HG02759 (cell line): ENCODE results near the gene RERE.

Source experiments
- ATAC-seq: cut with Tn5 transposase; IDR thresholded peaks from one replicate; pipeline ENCODE4 v1.9.1; 2021; ENCODE audit warnings: mild to moderate bottlenecking, moderate library complexity; ENCODE audit not compliant: unreplicated experiment

RERE gene

DNA sequence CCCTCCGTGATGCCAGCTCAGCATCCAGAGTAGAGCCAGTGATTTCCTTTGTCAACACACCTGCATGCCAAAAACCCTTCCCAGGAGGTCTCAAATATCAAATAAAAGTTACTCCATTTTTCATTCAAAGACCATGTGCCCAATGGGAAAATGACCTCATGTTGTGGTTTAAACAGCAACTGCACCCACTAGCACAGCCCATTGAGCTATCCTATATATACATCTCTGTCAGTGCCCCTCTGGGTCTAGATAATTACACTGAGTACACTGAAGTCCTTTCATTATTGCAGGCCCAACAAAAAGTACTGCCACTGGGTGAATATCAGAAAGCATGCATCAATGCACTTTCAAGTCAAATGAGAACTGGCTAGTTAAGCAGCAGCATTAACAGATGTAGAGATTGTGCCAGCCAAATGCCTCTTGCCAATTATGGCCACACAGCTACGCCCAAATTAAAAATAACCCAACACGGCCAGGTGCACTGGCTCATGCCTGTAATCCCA is 381.8 kb downstream of the RERE start:
- no peak for ATAC-seq

- ATAC-seq, result no peak
Observed at GRCh38 chr1:8434101-8434500, 383.3 kb downstream of the RERE start.

- ATAC-seq, result no peak
Observed at GRCh38 chr1:8431784-8432183, 385.7 kb downstream of the RERE start.

- ATAC-seq, result no peak
Observed at GRCh38 chr1:8431019-8431418, 386.4 kb downstream of the RERE start.

- ATAC-seq, result no peak
Observed at GRCh38 chr1:8430476-8430875, 387.0 kb downstream of the RERE start.

DNA sequence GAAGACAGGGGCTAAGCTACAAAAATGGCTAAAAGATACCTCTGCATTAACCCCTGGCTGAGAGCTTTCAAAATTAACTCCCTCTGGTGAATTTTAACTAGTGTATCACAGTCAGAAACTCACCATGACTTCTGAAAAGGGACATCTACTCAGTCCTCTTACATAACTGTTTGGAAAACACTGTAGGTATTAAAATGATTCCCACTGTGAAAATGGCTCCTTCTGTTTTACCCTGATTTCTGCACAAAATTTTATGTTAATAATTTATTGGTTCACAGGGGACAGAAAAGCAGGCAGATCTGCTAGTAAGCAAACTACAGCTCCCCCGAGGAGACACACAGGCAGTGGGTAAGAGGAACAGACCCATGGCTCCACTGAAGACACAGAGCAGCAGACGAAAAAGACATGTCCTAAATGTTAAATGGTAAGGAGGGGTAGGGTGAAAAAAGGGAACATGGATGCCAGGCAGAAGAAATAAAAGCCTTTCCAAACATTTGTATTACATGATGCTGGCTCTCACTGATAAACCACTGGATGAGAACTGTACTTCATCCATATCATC is 387.8 kb downstream of the RERE start:
- no peak for ATAC-seq

- no peak for ATAC-seq
Observed at GRCh38 chr1:8428441-8428840, 389.0 kb downstream of the RERE start.

- no peak for ATAC-seq
Observed at GRCh38 chr1:8427986-8428385, 389.5 kb downstream of the RERE start.

DNA sequence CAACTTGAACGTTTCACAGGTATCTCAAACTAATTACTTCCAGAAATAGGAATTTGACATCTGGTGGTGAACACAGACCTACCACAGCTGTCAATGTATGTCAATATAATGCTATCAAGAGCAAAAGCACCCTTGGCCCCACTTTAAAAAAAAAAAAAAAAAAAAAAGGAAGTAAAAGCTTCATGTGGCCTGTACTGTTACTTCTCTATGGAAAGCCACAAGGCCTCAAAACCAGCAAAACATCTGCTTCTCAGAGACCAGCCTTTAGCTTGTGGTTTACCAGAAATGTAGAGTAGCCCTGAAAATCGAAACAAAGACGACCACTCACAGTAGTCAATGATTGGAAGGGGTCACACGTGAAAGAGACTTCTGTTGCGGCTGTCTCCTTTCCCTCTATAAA is 389.9 kb downstream of the RERE start:
- peak; percentile 55 for ATAC-seq

DNA sequence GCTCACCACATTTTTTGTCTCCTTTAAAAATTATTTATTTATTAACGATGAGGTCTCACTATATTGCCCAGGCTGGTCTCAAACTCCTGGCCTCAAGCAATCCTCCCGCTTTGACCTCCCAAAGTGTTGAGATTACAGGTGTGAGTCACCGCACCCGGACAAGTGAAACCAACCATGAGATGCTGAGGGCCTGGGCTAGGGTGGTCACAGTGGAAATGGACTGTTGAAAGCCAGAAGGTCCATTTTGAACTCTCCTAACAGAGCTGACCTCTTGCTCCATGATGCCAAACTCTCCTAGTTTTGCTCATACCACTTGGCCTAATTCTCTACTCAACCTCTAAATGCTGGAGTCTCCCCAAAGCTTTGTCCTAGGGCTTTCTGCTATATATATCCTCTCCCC is 390.4 kb downstream of the RERE start:
- ATAC-seq, result no peak

DNA sequence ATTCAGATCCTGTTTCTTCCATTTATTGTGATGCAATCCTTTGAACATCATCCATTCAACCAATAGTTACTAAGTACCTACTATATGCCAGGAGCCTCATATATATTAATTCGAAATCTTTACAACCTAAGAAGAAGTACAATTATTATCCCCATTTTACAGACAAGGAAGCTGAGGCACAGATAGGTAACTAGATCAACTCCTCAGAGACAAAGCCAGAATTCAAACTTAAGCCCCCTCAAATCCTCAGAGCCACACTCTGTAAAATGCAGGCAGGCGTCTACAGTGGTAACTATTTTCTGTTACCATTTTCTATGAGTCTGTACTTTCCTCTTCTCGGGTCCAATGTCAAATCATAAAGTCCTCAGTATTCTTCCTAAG is 391.7 kb downstream of the RERE start:
- ATAC-seq, result no peak

- no peak for ATAC-seq
Observed at GRCh38 chr1:8425150-8425780, 392.2 kb downstream of the RERE start.

DNA sequence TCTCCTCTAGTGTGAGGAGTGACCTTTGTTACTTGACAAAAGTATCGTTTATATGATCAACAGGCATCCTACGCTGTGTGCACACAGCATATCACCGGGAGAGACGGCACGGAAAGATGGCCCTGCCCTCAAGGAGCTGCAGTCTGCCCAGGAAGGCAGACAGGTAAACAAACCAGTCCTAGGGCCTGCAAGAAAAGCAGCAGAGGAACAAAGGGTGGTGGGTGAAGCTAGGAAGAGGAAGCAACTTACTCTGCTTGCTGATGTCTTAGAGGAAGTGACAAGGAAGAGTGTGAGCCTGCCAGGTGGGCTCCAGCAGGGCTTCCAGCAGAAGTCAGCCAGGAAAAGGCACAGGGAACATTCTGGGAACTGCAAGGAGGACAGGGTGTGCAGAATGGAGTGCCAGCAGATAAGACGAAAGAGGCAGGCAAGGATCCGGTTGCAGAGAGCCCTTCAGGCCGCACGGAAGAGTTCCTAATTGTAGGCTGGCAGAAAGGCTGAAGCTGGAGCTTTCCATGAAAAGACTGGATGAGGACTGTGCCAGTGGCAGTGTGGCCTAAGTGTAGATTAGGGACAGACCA is 392.8 kb downstream of the RERE start:
- ATAC-seq, result no peak

DNA sequence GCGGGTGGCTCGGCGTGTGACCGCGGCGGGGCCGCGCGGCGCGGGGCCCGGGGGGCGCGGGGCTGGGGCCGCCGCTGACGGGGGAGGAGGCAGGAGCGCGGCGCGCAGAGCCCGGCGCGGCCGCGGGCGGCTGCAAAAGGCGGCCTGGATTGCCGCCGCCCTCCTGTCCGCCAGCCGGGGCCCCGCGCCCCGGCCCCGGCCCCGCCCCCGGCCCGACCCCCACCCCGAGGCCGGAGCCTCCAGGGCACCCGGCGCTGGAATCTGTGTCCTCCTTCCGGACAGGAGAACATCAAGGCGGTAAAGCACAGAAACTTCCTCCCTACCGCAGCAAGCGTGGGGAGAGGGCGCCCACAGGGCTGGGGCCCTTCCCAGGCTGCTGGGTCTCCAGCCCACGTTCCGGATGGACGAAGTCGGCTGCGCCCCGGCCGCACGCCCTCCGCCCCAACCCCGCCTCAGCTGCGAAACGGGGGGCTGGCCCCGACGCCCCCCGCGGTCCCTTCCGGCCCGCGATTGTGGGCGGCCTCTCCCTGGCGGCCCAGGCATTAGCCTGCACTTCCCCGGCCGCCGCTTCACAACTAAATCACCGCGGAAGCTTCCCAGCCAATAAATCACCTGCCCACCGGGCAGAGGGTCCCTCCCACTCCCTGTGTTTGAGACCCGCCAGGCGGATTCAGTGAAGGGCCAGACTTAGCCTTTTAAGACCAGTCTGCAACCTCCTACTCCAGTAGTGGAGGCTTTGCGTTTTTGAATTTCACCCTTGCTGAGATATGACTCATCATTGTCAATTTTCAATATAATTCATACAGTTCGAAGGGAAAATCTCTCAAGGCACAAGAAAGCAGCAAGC is 393.5 kb downstream of the RERE start:
- ATAC-seq, result no peak

DNA sequence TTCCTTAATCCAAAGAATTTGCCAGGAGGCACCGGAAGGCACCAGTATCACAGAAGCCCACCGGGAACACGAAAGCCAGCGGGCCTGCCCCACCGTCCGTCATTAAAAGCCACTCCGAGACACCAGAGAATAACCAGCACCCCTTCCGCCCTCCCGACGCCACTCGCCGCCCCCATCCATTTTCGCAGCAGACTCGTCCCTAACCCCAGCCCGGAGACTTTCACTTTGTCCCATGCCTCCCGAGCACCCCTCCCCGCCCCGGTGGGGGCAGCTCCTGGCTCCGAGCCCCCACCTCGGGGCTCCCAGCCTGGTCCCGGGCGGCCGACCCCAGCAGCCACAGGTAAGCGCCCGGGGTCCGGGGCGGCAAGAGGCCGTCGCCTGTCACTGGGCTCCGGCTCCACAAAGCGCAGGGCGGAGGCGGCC is 394.2 kb downstream of the RERE start:
- no peak for ATAC-seq

- ATAC-seq, result no peak
Observed at GRCh38 chr1:8422510-8423268, 394.8 kb downstream of the RERE start.

DNA sequence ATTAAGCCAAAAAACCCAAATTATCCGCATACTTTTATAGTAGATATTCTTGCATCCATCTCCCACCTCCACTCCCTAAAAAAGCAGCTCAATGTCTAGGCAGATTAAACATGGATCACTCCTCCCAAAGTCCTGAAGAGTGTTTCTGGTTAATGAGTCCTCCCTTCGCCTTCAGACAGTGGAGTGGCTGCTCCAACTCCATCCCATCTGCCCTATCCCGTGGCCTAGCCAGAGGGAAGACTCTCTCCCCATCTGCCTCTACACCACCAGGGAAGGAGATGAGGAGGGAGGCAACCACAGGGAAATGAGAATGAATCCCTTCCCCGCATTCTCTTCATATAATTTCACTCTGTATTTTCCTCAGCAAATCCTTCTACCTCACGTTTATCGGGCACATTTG is 395.7 kb downstream of the RERE start:
- no peak for ATAC-seq

- ATAC-seq, result no peak
Observed at GRCh38 chr1:8420318-8420717, 397.1 kb downstream of the RERE start.

- ATAC-seq, result no peak
Observed at GRCh38 chr1:8419861-8420260, 397.6 kb downstream of the RERE start.

GRCh38 chr1:8419172-8419571 is 398.3 kb downstream of the RERE start:
- no peak for ATAC-seq

DNA sequence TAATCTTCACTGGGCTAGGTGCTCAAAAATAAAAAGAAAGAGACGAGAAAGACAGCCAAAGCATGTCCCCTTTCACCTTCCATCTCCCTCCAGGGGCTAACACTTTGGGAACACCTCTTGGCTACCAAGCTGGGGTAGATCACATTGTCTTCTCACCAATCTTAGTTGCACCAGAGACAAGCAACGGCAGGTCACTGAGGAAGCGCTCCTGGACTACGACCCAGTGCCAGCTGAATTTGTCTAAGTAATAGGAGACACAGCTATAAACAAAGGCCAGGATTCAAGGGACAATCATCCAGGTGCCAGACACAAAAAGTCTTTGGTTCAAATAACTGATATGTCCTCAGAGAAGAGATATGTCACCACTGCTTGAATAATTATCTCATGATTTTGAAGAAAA is 399.1 kb downstream of the RERE start:
- no peak for ATAC-seq
